HG03457 (cell line): ENCODE data around the gene NTHL1.

Experiments
- ATAC-seq: cut with Tn5 transposase; IDR thresholded peaks from one replicate; pipeline ENCODE4 v1.9.1; 2021; ENCODE audit warnings: moderate number of reproducible peaks; ENCODE audit not compliant: unreplicated experiment

NTHL1 gene

DNA sequence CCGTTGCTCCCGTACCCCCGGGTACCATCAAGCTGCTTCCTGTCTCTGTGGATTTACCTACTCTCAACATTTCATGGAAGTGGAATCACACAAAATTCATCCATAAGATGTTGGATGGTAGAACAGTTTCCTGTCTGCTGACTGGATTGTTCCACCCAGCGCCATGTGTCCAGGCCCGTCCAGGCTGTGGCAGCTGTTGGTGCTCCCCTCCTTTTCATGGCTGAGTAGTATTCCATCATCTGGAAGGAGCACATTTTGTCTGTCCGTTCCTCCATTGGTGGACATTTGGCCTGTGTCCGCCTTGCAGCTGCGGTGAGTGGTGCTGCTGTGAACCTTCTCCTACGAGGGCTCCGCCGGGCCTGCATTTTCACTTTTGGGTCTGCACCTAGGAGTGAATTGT lies 18.5 kb upstream of the NTHL1 start:
- no peak for ATAC-seq

DNA sequence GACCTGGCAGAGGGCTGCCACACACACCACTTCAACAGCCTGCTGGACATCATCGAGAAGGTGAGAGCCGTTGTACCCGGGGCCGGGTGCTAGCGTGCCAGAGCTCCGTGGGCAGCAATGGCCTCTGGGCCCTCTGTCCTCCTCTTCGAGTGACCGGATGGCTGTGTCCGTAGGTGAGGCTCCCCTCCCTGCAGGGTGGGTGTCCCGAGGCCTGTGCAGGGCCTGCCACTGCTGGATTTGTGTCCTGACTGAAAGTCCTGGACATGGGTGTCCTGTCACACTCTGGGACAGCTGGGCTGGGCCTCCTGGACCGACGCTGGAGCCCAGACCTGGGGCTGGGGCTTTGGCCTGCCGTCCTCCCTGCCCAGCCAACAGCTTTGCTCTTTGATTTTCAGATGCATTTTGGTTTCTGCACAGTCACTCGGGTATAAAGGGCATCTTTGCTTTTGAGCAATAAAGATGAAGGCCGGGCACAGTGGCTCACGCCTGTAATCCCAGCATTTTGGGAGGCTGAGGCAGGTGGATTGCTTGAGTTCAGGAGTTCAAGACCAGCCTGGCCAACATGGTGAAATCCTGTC lies 16.8 kb upstream of the NTHL1 start:
- no peak for ATAC-seq

DNA sequence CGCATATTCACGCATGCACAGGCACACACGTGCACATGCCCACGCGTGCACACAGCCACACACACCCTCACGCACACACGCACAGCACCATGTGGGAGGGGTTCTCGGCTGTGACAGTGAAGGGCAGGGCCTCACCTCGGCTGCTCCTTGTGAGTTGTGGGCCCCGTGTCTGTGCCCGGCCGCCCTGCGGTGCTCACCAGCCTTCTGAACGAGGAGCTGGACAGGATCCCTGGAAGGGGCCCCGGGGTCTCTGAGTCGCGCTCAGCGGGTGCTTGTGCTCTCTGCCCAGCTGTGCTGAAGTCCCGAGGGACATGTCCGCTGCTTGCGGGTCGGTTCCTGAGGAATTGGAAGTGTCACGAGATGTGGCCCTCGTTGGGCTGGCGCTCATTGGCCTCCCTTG lies 16.2 kb upstream of the NTHL1 start:
- ATAC-seq = no peak

DNA sequence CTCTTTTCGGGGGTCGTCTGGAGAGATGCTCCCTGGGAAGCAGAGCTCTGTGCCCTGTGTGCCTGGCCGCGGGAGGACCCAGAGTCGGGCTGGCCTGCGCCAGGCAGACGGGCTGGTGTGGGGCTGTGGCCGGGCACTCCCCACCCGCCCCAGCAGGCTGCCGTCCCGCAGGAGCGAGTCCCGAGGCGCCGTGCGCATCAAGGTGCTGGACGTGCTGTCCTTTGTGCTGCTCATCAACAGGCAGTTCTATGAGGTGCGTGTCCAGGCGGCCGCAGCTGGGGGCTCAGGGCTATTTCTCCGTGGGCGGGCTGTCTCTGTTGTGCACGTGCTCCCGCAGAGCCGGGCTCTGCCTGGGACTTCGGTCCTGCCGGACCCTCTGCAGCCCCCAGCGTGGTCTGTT lies 15.2 kb upstream of the NTHL1 start:
- no peak for ATAC-seq

DNA sequence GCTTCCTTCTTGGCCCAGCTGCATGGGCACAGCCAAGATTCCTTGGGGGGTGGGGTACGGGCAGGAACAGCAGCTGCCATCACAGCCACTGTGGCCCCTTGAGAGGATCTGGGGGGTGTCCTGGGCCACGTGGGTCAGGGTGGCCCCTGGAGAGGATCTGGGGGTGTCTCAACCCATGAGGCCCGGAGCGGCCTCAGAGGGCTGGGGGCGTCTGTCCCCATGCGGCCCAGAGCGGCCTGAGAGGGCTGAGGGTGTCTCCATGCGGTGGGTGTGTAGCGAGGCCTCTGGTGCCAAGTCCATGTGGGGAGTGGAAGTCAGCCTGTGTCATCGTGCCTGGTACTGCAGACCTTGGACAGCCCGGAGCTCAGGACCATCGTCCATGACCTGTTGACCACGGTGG lies 13.9 kb upstream of the NTHL1 start:
- ATAC-seq = no peak

DNA sequence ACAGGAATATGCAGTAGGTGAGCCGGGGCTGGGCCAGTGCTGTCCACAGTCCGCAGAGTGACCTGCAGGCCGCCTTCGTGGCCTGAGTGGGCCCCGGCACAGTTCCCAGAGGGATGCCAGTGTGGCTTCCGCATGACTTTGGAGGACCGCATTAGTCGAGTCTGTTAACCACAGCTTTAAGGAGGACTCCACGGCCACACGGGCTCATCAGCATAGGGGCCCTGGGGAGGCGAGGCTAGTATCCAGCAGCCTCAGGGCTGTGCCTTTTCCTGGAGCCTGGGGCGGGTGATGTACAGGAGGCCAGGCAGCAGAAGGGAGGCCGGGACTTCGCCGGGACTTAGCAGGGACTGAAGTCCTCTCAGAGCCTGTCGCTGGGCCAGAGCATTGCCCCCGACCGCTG lies 13.4 kb upstream of the NTHL1 start:
- ATAC-seq = no peak

DNA sequence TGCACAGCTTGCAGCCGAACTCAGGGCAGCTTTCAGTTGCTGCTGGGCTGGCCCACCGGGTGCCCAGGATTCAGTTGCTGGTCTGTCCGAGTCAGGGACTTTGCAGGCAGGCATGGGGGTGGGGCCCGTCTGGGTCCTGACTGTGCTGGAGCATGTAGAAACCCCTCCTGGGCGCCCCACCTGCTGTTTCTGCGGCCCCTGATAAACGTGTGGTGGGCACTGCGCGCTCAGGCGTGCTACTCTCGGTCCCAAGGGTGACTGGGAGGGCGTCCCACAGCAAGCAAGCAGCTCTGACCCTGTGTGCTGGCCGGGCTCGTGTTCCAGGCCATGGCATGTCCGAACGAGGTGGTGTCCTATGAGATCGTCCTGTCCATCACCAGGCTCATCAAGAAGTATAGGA lies 12.7 kb upstream of the NTHL1 start:
- ATAC-seq = no peak

DNA sequence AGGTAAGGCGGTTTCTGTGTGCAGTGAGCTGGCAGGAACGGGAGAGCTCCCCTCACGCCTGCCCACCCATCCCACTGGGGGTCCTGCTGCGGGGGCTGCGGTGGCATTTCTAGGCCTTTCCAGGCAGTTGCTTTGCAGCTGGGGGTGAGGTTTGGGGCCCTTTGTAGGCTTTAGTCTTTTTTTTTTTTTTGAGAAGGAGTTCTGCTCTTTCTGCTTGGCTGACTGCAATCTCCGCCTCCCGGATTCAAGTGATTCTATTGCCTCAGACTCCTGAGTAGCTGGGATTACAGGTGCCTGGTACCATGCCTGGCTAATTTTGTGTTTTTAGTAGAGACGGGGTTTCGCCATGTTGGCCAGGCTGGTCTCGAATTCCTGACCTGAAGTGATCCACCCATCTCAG lies 11.2 kb upstream of the NTHL1 start:
- ATAC-seq = no peak

DNA sequence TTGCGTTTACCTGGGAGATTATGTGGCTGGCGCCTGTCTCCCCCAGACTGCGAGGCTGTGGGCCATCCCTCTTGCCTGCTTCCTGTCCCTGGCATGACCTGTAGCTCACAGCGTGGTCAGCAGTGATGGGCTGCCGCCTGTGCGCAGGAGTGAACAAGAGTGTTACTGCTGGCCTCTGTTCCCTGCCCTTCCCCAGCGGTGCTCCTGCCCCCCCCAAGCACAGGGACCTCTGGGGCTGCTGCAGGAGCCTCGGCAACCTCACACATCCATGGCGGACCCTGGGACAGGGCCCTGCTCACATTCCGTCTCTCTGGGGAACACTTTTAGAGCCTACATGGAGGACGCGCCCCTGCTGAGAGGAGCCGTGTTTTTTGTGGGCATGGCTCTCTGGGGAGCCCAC lies 10.8 kb upstream of the NTHL1 start:
- no peak for ATAC-seq

DNA sequence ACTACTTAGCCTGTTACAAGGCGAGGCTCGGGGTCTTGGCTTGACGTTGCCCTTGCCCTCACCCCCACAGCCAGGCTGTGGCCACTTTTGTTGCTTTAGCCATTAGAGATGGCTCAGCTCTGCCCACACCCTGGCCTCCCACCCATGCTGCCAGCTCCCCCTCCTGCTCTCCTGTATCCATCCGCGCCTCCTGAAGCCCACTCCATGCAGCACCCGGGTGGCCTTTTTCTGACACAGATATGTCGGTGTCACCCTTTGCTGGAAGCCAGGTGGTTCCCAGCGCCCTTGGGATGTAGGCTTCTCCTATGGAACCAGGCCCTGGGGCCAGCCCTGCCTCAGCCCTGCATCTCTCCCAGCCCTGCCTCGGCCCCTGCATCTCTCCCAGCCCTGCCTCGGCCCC lies 9.8 kb upstream of the NTHL1 start:
- ATAC-seq = no peak

DNA sequence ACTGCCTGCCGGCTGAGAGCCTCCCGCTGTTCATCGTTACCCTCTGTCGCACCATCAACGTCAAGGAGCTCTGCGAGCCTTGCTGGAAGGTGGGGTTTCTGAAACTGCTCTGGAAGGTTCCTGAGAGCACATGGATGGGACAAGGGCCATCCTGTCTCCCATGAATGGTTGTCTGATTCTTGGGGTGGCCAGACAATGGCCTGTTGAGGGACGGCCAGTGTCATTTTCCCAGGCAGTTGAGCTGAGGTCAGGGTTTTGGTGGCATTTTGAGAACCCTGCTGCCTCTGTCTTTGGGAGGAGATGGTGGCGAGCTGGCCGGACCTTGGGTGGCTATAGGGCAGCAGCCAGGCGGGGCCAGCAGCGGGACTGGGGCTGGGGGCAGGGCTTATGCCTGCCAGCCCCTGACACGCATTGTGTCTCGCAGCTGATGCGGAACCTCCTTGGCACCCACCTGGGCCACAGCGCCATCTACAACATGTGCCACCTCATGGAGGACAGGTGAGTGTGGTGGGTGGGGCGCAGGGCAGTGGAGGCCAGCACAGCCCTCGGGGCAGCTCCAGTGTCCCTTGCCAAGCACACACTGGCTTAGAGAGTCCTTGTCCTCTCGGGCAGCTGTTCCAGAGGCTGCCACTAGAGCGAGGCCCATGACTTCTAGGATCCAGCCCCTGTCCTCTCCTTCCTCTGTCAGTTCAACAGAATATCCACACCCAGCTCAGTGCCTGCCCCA lies 9.2 kb upstream of the NTHL1 start:
- no peak for ATAC-seq

DNA sequence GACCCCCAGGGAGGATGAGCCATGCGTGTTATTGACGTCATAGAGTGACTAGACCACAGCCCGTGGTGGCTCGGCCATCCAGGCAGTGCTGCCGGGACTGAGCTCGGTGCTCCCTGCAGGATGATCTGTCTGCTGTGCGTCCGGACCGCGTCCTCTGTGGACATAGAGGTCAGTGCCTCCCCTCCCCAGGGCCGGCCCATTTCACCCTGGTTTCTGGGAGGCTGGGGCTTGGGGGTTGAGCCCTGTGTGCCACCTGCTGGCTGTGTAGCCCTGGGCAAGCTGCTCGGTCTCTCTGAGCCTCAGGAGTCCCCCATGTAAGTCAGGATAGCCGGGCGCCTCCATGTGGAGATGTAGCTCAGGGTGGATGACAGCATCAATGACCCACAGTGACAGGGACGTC lies 8.4 kb upstream of the NTHL1 start:
- no peak for ATAC-seq

DNA sequence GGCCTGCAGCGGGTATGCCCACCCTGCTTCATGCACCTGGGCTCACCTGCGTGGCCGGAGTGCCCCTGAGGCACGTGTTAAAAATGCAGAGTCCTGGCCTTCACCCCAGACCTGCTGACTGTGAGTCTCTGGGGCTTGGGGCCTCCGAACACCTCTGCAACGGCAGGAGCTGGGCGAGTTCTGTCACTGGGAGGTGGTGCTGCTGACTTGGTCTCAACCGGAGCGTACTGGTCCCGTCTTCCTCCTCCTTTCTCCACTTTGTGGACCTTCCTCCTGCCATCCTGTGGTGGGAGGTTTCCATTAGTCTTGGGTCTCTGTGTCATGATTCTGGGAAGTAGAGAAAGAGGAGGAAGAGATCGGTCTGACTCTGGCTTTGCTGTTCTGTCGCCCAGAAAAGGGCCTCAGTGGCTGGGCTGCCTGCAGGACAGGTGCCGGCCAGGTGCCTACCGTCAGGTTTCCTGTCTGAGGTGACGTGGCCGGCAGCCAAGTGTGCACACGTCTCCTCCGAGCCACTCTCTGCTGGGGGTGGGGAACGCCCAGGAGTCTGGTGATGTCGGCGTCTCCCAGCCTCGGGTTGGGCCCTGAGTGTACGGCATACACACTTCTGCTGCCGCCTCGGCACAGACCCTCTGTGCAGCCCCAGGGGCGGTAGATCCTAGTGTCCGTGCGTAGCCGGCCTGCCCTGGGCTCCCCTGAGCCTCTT lies 7.1 kb upstream of the NTHL1 start:
- ATAC-seq = no peak

DNA sequence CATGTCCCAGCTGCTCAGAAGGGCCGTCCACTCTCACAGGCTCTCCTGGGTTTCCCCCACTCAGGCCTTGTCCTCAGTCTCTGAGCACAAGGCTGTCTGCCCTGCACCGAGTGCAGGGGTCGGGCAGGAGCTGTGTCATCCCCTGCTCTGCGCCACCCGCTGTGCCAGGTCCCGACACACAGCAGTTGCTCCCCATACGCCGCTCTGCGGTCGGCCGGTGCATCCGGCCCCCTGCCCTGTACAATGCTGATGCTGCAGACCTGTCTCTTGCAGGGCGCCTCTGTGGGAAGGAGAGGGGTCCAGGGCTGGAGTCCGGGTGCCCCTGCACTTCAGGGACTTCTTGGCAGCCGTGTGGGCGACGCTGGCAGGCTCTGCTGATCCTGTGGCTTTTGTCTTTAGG lies 6.3 kb upstream of the NTHL1 start:
- ATAC-seq = no peak

DNA sequence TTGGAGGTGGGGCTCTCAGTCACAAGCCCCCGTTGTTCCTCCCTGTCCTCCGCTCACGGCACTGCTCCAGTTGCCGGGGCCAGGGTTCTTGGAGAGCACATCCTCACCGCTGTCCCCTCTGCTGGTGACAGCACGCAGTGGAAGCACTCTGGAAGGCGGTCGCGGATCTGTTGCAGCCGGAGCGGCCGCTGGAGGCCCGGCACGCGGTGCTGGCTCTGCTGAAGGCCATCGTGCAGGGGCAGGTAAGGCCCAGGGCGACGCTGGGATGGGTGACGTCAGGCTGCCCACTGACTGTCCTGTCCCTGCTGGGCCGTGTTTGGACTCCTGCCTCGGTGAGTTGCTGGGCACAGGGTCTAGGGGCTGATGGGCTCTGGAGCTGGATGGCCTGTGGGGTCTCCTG lies 5.6 kb upstream of the NTHL1 start:
- ATAC-seq = no peak

DNA sequence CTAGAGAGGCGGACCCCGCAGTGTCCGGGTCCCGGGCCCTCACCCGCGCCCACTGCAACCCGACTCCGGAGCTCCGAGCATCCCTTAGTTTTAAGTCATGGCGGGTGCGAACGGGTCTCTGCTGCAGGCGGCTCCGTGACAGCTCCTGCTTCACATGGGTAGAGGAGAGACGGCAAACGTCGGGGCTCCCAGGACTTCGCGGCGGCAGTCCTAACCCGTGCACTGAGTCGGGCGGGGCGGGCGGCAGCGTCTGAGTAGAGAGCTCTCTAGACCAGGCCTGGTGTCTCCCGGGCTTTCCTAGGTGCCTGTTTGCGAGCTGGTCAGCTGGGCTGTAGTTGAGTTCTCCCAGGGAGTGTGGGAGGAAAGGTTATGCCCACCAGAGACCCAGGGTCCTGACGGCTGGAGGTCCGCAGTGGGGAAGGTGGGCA lies 496 bp upstream of the NTHL1 start:
- ATAC-seq = no peak

DNA sequence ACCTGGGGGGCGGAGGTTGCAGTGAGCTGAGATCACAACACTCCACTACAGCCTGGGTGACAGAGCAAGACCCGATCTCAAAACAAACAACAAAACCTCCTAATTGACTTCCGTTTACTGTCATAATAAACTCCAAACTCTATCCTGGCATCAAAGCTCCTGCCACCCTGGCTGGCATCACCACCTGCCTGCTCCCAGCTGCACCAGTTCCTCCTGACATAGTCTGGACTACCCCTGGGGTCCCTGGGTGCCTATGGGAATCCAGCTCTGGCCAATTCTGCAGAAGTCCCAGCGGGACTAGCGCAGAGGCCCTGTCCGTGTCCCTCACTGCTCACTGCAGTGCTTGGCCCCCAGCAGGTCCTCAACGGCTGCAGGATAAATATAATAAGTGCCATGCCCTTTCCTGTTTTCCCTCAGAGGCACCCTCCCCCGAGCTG lies 723 bp downstream of the NTHL1 start:
- no peak for ATAC-seq

DNA sequence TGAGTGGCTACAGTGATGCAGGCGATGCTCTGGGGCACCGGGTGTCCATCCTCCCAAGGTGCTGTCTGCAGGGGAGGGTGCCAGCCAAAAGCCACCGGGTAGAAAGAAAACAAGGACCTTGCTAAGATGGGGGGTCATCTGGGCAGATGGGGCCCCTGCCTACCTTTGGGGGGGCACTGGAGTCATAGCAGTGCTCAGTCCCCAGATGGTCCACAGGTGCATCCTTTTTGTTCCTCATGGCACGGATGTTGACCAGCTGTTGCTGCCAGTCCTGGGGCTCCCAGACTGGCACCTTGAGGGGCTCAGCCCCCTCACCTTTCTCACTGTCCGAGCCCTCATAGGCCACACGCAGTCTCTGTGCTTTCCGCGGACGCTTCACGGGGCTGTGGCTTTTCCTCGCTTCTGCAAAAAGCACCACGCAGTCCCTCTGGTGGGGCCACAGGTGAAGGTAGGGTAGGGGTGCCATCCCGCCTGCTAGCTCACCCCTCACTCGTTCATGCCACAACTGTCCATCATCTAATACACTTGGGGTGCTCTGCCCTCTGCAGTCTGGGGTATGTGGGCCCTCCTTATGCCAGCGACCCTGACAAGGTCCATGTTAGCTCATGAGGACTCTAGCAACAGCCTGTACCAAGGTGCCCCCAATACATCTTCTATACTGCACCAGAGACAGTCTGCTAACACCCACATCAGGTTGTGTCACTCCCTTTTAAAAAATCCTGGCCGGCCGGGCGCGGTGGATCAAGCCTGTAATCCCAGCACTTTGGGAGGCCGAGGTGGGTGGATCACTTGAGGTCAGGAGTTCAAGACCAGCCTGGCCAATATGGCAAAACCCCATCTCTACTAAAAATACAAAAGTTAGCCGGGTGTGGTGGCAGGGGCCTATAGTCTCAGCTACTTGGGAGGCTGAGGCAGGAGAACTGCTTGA lies 1.4 kb downstream of the NTHL1 start:
- ATAC-seq = no peak

DNA sequence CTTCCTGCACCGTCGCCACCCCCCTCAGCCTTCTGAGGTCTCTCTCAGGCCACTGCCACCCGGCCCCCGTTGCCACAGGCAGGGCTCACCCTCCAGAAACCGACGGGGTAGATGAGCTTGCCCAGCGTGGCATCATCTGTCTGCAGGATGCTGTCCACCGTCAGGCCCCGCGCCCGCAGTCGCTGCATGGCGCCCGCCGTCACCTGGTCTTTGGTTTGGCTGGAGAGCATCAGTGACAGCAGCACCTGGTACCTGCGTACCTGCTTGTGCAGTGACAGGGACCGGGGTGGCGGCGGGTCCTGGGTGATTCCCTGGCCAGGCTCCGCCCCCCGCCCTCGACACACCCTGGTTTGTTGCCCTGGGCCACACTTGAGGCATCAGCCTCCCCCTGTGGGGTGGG lies 3.1 kb downstream of the NTHL1 start:
- ATAC-seq = no peak

DNA sequence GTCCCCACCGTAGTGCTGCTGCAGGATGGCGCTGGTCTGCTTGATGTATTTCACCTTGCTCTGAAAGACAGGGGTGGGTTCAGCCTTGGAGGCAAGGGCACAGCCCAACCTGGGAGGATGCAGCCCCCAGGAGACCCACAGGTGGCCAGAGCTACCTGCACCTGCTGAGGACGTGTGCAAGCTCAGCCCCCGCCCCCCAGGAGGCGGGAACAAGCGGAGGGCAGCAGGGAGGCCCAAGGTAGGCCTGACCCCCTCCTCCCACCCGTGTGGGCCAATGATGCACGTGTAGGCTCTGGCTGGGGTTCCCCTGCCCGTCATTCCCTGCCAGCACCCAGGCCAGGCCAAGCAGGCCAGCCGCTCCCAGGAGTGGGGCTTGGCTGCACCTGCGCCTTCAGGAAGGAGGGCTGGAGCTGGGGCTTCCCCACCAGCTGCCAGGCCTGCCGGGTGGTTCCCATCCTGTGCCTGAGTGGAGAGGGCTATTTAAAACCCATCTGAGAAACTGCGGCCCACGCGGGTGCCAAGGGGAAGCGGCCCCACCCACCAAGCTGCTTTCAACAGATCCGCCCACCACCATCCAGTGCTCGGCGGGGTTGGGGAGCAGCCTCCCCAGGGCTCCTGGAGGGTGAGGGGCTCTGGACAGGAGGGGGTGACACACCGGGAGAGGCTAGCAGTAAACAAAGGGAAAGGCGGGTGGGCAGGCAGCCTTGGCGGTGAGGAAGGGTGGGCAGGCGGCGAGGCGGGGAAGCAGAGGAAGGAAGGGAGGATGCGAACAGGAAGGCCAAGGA lies 3.8 kb downstream of the NTHL1 start:
- no peak for ATAC-seq
